GM12892 (cell line): ENCODE results near the gene YOD1.

Experiments used
- DNase-seq: peaks from one replicate; pipeline ENCODE4 v3.0.0; 2011; ENCODE audit not compliant: insufficient read length
- FAIRE-seq: peaks from 2 replicates; lab custom pipeline; 2011; peaks lifted over from hg19 to GRCh38; lab: Jason Lieb, UNC
- POLR2A ChIP-seq: IDR thresholded peaks from 2 replicates; pipeline ENCODE4 v1.6.1; 2011; ENCODE audit warnings: low read depth, low read length, control low read depth
- POLR2AphosphoS5 ChIP-seq: IDR thresholded peaks from 2 replicates; pipeline ENCODE4 v1.6.1; 2011; ENCODE audit warnings: low read depth, low read length, control low read depth
- TAF1 ChIP-seq: IDR thresholded peaks from 2 replicates; pipeline ENCODE4 v1.6.1; 2011; ENCODE audit warnings: low read depth, mild to moderate bottlenecking, control low read depth, low read length, borderline replicate concordance

YOD1 gene

GRCh38 chr1:207069061-207069460 lies 18.1 kb upstream of the YOD1 start:
- no peak for FAIRE-seq
- DNase-seq = no peak
- TF ChIP-seq POLR2A (no peak), POLR2AphosphoS5 (no peak), TAF1 (no peak)

GRCh38 chr1:207067665-207068064 lies 16.7 kb upstream of the YOD1 start:
- DNase-seq = no peak

GRCh38 chr1:207067185-207067584 lies 16.2 kb upstream of the YOD1 start:
- FAIRE-seq (no peak), DNase-seq (no peak)
- no peak for TF ChIP-seq TAF1
- no peak for TF ChIP-seq POLR2AphosphoS5
- TF ChIP-seq POLR2A = no peak

More at GRCh38 chr1:207067665-207068064, 16.7 kb upstream of the YOD1 start:
- TF ChIP-seq TAF1 (no peak), POLR2AphosphoS5 (no peak), POLR2A (no peak)
- no peak for FAIRE-seq

- no peak for DNase-seq
- no peak for TF ChIP-seq POLR2AphosphoS5
- TF ChIP-seq POLR2A = no peak
- no peak for TF ChIP-seq TAF1
- FAIRE-seq = no peak
Observed at GRCh38 chr1:207064561-207064960, 13.6 kb upstream of the YOD1 start.

GRCh38 chr1:207063014-207063413 lies 12.0 kb upstream of the YOD1 start:
- TF ChIP-seq POLR2AphosphoS5 (no peak), POLR2A (no peak), TAF1 (no peak)
- FAIRE-seq (no peak), DNase-seq (no peak)

GRCh38 chr1:207062058-207062457 lies 11.1 kb upstream of the YOD1 start:
- FAIRE-seq = no peak
- no peak for TF ChIP-seq POLR2A
- no peak for TF ChIP-seq POLR2AphosphoS5
- no peak for TF ChIP-seq TAF1
- no peak for DNase-seq

GRCh38 chr1:207060596-207060995 lies 9.6 kb upstream of the YOD1 start:
- FAIRE-seq (no peak), DNase-seq (no peak)
- TF ChIP-seq TAF1 (no peak), POLR2A (no peak), POLR2AphosphoS5 (no peak)

GRCh38 chr1:207059881-207060280 lies 8.9 kb upstream of the YOD1 start:
- no peak for TF ChIP-seq TAF1
- TF ChIP-seq POLR2AphosphoS5 = no peak
- no peak for TF ChIP-seq POLR2A
- DNase-seq (no peak), FAIRE-seq (no peak)

- no peak for FAIRE-seq
- DNase-seq = no peak
Observed at GRCh38 chr1:207058878-207059867, 8.2 kb upstream of the YOD1 start.

GRCh38 chr1:207058252-207058651 lies 7.2 kb upstream of the YOD1 start:
- TF ChIP-seq POLR2A (no peak), TAF1 (no peak), POLR2AphosphoS5 (no peak)
- no peak for DNase-seq
- FAIRE-seq = no peak

More at GRCh38 chr1:207058878-207059867, 8.2 kb upstream of the YOD1 start:
- no peak for TF ChIP-seq TAF1
- TF ChIP-seq POLR2A = no peak
- no peak for TF ChIP-seq POLR2AphosphoS5

GRCh38 chr1:207056673-207057072 lies 5.7 kb upstream of the YOD1 start:
- FAIRE-seq (no peak), DNase-seq (no peak)
- TF ChIP-seq TAF1 (no peak), POLR2A (no peak), POLR2AphosphoS5 (no peak)

- DNase-seq = no peak
- TF ChIP-seq TAF1 = no peak
- FAIRE-seq = no peak
Observed at GRCh38 chr1:207055386-207056001, 4.5 kb upstream of the YOD1 start.
